RWPE1 (cell line): Measurements from ENCODE around the gene ANKDD1A.

Source experiments
- CTCF ChIA-PET: fragments of 350-600 bp; sonication (Branson Sonifier 250); formaldehyde crosslinking; extraction: SDS; loops from one replicate; lab custom pipeline; 2021; lab: Yijun Ruan, JAX
- POLR2A ChIA-PET: fragments of 400-600 bp; formaldehyde crosslinking; extraction: SDS; loops from one replicate; lab custom pipeline; 2020; ENCODE audit warnings: antibody characterized with exemption; ENCODE audit not compliant: low non-redundant PET; lab: Yijun Ruan, JAX
- DNase-seq: peaks from one replicate; pipeline ENCODE4 v3.0.0; 2012; ENCODE audit warnings: low spot score
- H3K27ac ChIP-seq: fragments of 450-650 bp; 2 replicates; pipeline ENCODE4 v1.5.1; 2017
- CTCF ChIP-seq: fragments of 450-650 bp; conservative IDR thresholded peaks from 2 replicates; pipeline ENCODE4 v1.5.1; 2017; ENCODE audit warnings: low read depth, mild to moderate bottlenecking

The ANKDD1A gene

GRCh38 chr15:64883100-64883581, 28.6 kb upstream of the ANKDD1A start:
- peak overlapping the region; percentile 71 for H3K27ac ChIP-seq
- POLR2A ChIA-PET, result interaction anchor here (0.6 to 1.4 kb wide), 2 partner anchors 11 to 42 kb away, joined by 3 to 6 read pairs; no protein-coding TSS in a partner anchor
- TF ChIP-seq CTCF, result no peak
- CTCF ChIA-PET, result no interaction called here
- DNase-seq, result peak; percentile 52

- CTCF ChIA-PET, result no interaction called here
- no peak for TF ChIP-seq CTCF
- DNase-seq, result peak; percentile 83
- POLR2A ChIA-PET, result interaction anchor here (1.4 kb wide), 1 partner anchor 10 kb away, joined by 6 read pairs; no protein-coding TSS in a partner anchor
- peak overlapping the region; percentile 39 for H3K27ac ChIP-seq
Observed at GRCh38 chr15:64883997-64884511, 27.6 kb upstream of the ANKDD1A start.

- POLR2A ChIA-PET, result no interaction called here
- no peak overlapping the region for H3K27ac ChIP-seq
- no peak for TF ChIP-seq CTCF
- no peak for DNase-seq
- CTCF ChIA-PET, result interaction anchor here (0.7 kb wide), 1 partner anchor 19 kb away, joined by 5 read pairs; no protein-coding TSS in a partner anchor
Observed at GRCh38 chr15:64884679-64885078, 27.0 kb upstream of the ANKDD1A start.

- TF ChIP-seq CTCF, result no peak
- H3K27ac ChIP-seq, result no peak overlapping the region
- no peak for DNase-seq
- ChIA-PET CTCF (interaction anchor here (0.6 kb wide), 1 partner anchor 104 kb away, joined by 4 read pairs; no protein-coding TSS in a partner anchor), POLR2A (interaction anchor here (0.6 kb wide), 1 partner anchor 723 kb away, joined by 3 read pairs; the partner anchor contains the start of gene INTS14)
Observed at GRCh38 chr15:64888336-64888735, 23.4 kb upstream of the ANKDD1A start.

GRCh38 chr15:64891561-64891960, 20.1 kb upstream of the ANKDD1A start:
- H3K27ac ChIP-seq, result no peak overlapping the region
- TF ChIP-seq CTCF, result no peak
- no peak for DNase-seq
- ChIA-PET CTCF (no interaction called here), POLR2A (no interaction called here)

GRCh38 chr15:64892847-64893403, 18.8 kb upstream of the ANKDD1A start:
- no peak for DNase-seq
- no peak for TF ChIP-seq CTCF
- POLR2A ChIA-PET, result no interaction called here
- H3K27ac ChIP-seq, result peak overlapping the region; percentile 87
- CTCF ChIA-PET, result no interaction called here
